HG03139 (cell line): ENCODE data around the gene MPRIP.
A peak's percentile ranks its signal among the peaks of the same experiment; 100 is the strongest.

Source experiments
- ATAC-seq: cut with Tn5 transposase; IDR thresholded peaks from one replicate; pipeline ENCODE4 v1.9.1; 2021; ENCODE audit not compliant: unreplicated experiment

The MPRIP gene

DNA sequence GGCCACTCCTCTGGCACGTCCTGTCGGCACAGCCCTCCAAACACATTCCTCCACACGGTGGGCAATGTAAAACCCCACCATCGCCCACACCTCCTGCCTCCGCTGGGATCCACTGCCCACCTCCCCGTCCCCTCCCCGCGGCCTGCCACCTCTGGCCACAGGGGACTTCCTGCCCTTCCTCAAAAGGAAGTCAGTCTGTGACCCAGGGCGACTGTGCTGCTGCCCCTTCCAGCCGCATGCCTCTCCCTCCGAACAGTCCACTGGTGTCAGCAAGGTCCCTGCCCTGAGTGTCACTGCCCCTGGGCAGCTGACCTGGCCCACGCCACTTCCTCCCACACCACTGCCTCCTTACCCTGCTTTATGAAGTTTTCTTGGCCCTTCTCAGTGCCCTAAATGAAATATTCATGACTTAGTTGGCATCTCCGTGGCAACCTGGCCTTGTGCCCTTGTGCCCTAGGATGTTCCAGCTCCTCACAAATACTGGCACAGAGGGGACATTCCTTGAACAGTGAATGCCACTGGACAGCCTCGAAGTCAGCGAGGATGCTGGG lies 161.9 kb downstream of the MPRIP start:
- no peak for ATAC-seq

DNA sequence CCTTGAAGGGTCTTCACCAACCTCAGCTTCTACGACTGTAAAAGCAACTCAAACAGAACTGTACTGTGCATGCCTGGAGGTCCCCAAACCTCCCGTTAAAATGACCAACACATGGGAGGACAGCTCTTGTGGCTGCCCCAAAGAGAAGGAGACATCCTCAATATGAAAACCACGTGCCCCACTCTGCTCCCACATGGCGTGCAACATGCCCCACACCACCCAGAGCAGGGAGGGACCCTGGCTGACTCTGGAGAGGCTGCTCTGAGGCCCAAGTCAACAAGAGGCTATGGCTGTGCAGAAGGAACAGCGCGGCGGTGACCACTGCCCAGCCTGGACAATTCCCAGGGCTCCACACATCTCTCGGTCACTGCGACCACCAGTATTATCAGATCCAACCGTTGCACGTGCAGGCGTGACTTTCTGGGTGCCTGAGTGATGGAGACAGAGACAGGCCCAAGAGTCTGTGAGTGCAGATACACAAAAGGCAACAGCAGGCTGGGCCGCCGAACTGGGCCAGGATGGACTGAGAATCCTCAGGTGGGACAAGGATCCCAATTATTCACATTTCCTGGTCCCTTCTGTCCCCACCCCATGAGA lies 162.5 kb downstream of the MPRIP start:
- ATAC-seq = no peak

- ATAC-seq = peak; percentile 24
Observed at GRCh38 chr17:17205368-17206123, 163.3 kb downstream of the MPRIP start.

DNA sequence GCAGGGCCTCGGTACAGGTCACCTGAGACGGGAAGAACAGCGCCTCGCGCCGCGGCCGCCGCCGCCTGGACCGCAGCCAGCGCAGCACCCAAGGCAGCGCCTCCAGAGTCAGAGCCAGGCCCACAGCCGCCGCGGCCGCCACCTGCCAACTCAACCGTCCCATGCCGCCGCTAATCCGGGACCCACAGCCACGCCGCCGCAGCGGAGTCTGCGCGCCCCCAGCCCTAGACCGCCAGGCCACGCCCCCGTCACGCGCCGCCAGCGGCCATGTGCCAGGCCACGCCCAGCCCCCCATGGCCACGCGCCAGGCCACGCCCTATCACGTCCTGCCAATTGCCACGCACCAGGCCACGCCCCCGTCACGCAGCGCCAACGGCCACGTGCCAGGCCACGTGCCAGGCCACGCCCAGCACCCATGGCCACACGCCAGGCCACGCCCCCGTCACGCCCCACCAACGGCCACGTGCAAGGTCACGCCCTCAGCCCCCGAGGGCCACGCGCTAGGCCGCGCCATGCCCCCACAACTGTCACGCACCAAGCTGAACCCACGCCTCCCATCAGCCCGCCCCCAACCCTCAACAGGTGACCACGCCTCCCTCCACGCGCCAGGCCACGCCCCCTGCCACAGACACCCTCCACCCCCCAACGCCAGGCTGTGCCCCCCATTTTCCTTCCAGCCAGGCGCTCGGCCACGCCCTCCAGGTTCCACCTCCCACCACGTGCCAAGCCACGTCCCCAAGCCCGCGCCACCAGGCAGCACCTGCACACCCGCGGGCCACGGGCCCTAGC lies 164.1 kb downstream of the MPRIP start, which contains the start of gene PLD6:
Gene PLD6 (minus strand): TSS at position 210 of the 789 bp plus-strand sequence. CDS start 47 bp downstream, at position 163.
- peak; percentile 47 for ATAC-seq

- ATAC-seq = peak; percentile 2
Observed at GRCh38 chr17:17206913-17207335, 164.7 kb downstream of the MPRIP start.

DNA sequence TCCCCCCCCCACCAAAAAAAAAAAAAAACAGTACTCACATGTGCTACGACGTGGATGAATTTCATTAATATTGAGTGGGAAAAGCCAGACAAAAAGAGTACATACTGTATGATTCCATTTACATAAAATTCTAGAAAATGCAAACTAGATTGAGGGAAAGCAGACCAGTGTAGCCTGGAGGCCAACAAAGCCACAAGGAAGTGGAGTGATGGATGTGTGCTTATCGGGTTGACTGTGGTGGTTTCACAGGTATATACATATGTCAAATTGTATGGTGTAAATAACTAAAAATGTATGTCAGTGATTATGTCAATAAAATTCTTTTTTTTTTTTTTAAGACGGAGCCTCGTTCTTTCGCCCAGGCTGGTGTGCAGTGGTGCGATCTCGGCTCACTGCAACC lies 165.7 kb downstream of the MPRIP start:
- no peak for ATAC-seq

DNA sequence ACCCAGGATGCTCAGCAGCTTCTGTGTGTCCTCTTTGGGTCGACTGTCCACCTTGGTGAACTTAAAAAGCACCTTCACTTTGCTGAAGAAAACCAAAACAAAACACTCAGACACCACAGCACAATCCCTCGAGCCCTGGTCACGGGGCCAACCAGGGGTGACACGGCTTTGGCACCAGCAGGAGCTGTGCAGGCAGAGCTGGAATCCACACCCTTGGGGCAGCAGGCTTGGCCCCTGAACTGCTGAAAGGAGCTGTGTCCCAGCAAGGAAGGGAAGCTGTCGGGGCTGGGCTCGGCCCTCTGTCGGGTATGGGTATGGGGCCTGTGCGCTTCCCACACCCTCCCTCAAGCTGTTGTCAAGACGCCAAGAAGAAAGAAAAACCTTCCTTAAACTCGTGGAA lies 171.5 kb downstream of the MPRIP start:
- no peak for ATAC-seq

DNA sequence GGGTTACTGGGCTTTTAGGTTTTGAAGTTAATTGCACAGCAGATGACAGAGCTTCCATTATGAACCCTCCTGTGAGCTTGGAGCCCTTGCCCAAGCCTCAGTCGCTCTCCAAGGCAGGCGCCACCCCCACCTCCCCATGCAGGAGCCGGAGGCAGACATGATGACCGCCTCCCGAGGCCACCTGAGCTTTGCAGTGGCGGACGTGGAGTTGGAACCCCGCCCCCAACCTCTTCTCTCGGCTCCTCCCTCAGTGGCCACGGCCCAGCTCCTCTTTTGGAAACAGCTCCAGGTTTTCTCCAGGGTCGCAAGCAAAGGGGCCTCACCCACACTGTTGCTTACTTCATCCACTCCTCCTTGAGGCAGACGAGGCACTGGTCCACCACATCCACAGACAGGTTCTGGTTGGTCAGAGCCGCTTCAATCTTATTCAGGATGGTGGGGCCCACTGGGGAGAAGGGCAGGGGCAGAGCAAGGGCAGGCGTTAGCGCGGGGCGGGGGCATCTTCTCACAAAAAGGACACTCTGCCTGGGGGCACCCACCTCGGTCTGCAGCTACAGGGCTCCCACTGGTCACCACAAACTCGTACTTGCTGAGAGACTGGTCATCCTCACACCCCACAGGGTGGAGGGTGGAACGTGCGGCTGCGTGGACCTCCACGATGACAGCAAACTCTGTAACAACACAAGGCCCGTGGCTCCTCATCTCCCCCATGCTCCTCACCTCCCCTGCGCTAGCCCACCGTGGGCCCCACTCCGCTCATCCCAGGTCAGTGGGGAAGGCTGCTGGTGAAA lies 172.6 kb downstream of the MPRIP start:
- no peak for ATAC-seq

DNA sequence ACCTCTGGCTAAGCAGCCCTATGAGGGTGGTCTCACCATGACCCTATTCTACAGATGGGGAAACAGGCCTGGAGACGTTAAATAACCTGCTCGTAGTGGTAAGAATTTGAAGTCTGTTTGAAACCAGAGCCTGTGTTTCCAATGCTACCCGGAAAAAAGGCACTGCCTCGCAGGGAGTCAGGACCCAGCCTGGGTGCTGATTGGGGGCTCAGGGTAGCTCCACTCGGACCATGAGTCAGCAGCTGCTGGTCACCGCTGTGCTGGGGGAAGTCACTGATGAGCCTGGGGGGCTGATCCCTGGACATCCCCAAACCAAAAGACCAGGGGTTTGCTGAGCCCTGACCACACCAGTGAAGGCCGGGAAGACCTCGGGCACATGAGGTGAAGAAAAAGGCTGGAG lies 173.3 kb downstream of the MPRIP start:
- no peak for ATAC-seq

- no peak for ATAC-seq
Observed at GRCh38 chr17:17216236-17216635, 174.0 kb downstream of the MPRIP start.

GRCh38 chr17:17216776-17217175 lies 174.5 kb downstream of the MPRIP start:
- no peak for ATAC-seq

GRCh38 chr17:17217995-17218394 lies 175.7 kb downstream of the MPRIP start:
- no peak for ATAC-seq

DNA sequence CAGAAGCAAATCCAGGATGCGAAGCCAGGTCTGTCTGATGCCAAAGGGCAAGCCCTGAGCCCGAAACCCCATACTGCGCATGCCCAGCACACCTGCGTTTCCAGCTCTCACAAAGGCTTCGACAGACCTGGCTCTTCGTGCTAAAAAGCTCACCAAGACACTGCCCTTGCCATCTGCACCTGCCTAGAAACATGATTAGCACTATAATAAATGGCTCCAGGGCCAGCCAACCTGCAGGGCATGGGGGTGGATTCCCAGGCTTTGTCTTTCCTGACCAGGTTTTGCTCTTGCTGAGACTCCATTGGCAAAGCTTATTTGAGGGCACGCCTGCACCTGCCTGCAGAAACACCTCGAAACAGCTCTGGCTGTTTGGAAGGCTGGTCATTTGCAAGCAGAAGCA lies 178.3 kb downstream of the MPRIP start:
- no peak for ATAC-seq

GRCh38 chr17:17221329-17221728 lies 179.1 kb downstream of the MPRIP start:
- ATAC-seq = no peak

DNA sequence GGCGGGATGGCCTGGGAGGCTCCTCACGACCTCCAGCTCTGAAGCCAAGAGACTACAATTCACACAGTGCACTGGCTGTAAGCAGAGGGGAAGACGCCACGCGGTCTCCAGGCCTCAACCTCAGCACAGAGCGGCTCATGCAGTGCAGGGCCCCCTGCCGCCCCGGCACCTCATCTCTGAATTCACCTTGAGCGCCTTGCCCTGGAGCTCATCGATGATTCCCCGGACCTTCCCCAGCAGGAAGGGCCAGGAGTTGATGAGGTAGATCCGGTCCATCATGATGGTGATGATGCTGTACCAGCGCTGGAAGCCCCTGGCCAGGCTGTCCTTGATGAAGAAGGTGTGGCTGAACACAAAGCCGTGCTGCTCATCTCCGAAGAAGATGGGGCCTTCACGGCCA lies 181.5 kb downstream of the MPRIP start:
- no peak for ATAC-seq

DNA sequence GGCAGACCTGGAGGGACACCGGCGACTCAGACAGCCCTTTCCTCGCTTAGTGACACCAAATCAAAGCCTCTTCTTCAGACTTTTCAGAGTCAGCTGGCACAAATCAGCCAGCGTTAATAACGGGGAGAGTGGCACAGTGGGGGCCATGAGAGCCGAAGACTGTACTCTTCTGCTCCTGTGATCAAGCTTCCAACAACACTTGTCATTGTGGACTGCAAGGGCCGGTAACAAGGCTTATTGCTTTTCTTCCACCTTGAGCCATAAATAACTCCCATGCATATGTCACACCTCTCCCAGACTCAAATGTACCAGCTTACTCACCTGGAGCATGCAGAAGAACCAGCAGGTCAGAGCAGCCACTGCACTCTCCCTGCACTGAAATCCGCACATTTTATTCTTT lies 181.9 kb downstream of the MPRIP start:
- no peak for ATAC-seq

- no peak for ATAC-seq
Observed at GRCh38 chr17:17225901-17226300, 183.6 kb downstream of the MPRIP start.

DNA sequence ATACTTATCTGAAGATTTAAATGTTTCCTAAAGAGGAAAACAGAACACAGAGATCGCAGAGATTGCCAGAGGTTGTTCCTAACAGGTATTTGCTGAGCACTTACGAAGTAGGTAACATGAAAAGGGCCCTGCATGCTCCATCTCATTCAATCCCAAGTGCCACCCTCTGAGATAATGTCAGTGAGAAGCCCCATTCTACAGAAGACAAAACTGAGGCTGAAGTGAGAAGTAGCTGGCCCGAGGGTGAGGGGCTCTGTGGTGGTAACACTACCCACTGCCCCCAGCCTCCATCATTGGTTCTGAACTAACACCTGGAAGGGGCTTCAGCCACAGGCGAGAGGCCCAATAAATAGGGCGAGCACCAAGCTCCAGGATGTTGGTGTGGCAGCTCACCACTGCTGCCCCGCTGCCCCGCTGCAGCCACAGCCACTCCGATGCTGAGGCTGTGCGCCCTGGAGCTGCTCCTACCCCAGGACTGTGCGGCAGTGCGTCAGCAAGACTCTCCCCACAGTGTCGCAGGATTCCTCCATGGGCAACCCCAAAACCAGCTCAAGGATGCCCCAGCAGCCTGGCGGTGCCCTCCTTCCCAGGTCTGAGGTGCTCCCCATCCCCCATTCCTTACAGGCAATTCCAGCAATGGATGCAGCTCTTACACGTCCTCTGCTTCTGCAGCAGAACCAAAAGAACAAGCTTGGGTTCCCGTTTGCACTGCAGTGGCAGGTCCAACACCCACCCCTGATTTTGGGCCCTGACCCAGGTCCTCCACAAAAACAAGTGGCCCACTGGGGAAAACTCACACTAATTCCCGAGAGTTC lies 184.4 kb downstream of the MPRIP start:
- no peak for ATAC-seq

GRCh38 chr17:17227608-17228520 lies 185.6 kb downstream of the MPRIP start:
- ATAC-seq = no peak
